H1 (cell line): ENCODE results near the gene EXOC1.

ENCODE experiments used
- CBX5 ChIP-seq: fragments of 300-800, 300-1000 bp; sonication (generic); IDR thresholded peaks from 2 replicates; pipeline ENCODE4 v1.7.1; 2016; ENCODE audit warnings: antibody characterized with exemption, low read length, low read depth
- CHD2 ChIP-seq: IDR thresholded peaks from 2 replicates; pipeline ENCODE4 v1.6.1; 2012; ENCODE audit warnings: low read length, improper control_type of control experiment
- EP300 ChIP-seq, 2 experiments: IDR thresholded peaks; 1 replicate in 1 of 2; 2 replicates in 1 of 2; pipeline ENCODE4 v1.6.1; 2011 to 2012; ENCODE audit warnings: low read depth in 2 of 2, low read length in 2 of 2, mild to moderate bottlenecking in 2 of 2, borderline replicate concordance in 1 of 2, inconsistent platforms in 1 of 2, moderate library complexity in 1 of 2
- GTF2F1 ChIP-seq: IDR thresholded peaks from 2 replicates; pipeline ENCODE4 v1.6.1; 2012; ENCODE audit warnings: low read depth, low read length, improper control_type of control experiment, borderline replicate concordance
- KDM5A ChIP-seq: fragments of 200-600 bp; IDR thresholded peaks from 2 replicates; pipeline ENCODE4 v1.7.1; 2012; ENCODE audit warnings: mild to moderate bottlenecking, low read length, inconsistent platforms, mixed read lengths
- MAX ChIP-seq: IDR thresholded peaks from 2 replicates; pipeline ENCODE4 v1.6.1; 2012; ENCODE audit warnings: inconsistent platforms
- POLR2A ChIP-seq, 2 experiments: IDR thresholded peaks; 1 replicate in 1 of 2; 2 replicates in 1 of 2; pipeline ENCODE4 v1.6.1; 2011; ENCODE audit warnings: low read depth in 2 of 2, low read length in 2 of 2, mild to moderate bottlenecking in 2 of 2; ENCODE audit errors: control extremely low read depth in 1 of 2
- POLR2AphosphoS5 ChIP-seq: IDR thresholded peaks from 2 replicates; pipeline ENCODE4 v1.6.1; 2011; ENCODE audit warnings: low read depth, low read length
- RAD21 ChIP-seq, 2 experiments: IDR thresholded peaks in 1 of 2; conservative IDR thresholded peaks in 1 of 2; 2 replicates each; pipeline ENCODE4 v1.6.1; 2011; ENCODE audit warnings: low read depth in 2 of 2, low read length in 2 of 2, improper control_type of control experiment in 1 of 2, inconsistent platforms in 1 of 2, mild to moderate bottlenecking in 1 of 2, moderate library complexity in 1 of 2
- SP2 ChIP-seq: IDR thresholded peaks from 2 replicates; pipeline ENCODE4 v1.6.1; 2012; ENCODE audit warnings: mild to moderate bottlenecking, low read length, inconsistent platforms
- TAF7 ChIP-seq: optimal IDR thresholded peaks from 2 replicates; pipeline ENCODE3; 2011; ENCODE audit warnings: low read depth, mild to moderate bottlenecking, inconsistent platforms, low read length, moderate library complexity, borderline replicate concordance
- TBP ChIP-seq: IDR thresholded peaks from 2 replicates; pipeline ENCODE4 v1.6.1; 2011; ENCODE audit warnings: low read depth, low read length, improper control_type of control experiment
- TF ChIP-seq, protein P1 (sequence below), 3 experiments: IDR thresholded peaks; 1 replicate in 2 of 3; 2 replicates in 1 of 3; pipeline versions ENCODE4 v1.5.1 to v1.6.1; 2011; ENCODE audit warnings: low read length in 3 of 3, mild to moderate bottlenecking in 3 of 3, inconsistent platforms in 2 of 3, low read depth in 1 of 3, moderate library complexity in 1 of 3; ENCODE audit not compliant: insufficient read depth in 1 of 3; ENCODE audit errors: control extremely low read depth in 1 of 3

- TF ChIP-seq EP300 (IDR thresholded peaks at IDR 0.05; ENCODE audit: borderline replicate concordance in 1 of 2, low read depth in 2 of 2, low read length in 2 of 2) = no peak
- TF ChIP-seq POLR2AphosphoS5 = no peak
- no peak for TF ChIP-seq SP2
- no peak for TF ChIP-seq CHD2
- TF ChIP-seq, protein P1, sequence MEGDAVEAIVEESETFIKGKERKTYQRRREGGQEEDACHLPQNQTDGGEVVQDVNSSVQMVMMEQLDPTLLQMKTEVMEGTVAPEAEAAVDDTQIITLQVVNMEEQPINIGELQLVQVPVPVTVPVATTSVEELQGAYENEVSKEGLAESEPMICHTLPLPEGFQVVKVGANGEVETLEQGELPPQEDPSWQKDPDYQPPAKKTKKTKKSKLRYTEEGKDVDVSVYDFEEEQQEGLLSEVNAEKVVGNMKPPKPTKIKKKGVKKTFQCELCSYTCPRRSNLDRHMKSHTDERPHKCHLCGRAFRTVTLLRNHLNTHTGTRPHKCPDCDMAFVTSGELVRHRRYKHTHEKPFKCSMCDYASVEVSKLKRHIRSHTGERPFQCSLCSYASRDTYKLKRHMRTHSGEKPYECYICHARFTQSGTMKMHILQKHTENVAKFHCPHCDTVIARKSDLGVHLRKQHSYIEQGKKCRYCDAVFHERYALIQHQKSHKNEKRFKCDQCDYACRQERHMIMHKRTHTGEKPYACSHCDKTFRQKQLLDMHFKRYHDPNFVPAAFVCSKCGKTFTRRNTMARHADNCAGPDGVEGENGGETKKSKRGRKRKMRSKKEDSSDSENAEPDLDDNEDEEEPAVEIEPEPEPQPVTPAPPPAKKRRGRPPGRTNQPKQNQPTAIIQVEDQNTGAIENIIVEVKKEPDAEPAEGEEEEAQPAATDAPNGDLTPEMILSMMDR (IDR thresholded peaks at IDR 0.05; ENCODE audit: control extremely low read depth in 1 of 3, insufficient read depth in 1 of 3, low read depth in 1 of 3, low read length in 3 of 3) = no peak
- TF ChIP-seq TAF7 = no peak
- TF ChIP-seq MAX = no peak
- TF ChIP-seq POLR2A (IDR thresholded peaks at IDR 0.05; ENCODE audit: control extremely low read depth in 1 of 2, low read depth in 2 of 2, low read length in 2 of 2) = no peak
- no peak for TF ChIP-seq GTF2F1
- TF ChIP-seq RAD21 (IDR thresholded peaks at IDR 0.05 in 1 of 2, conservative IDR thresholded peaks at IDR 0.05 in 1 of 2; ENCODE audit: low read depth in 2 of 2, low read length in 2 of 2) = no peak
- no peak for TF ChIP-seq TBP
- TF ChIP-seq KDM5A = no peak
- no peak for TF ChIP-seq CBX5
Observed at GRCh38 chr4:55904576-55904975, 51.1 kb downstream of the EXOC1 start.
